ENCODE results near the gene CPNE4. TPM values are rescaled to one million over a fixed set of nuclear protein-coding genes. Genes with fewer than 3 reads are reported as not detected.
A peak's percentile ranks its signal among the peaks of the same experiment; 100 is the strongest.

The CPNE4 gene
- total and polyA plus RNA-seq, 4 donors, result 0.02 to 1.6 (median 0.29) TPM

- H3K4me3 ChIP-seq, result no peak overlapping the region
- ATAC-seq (ENCODE audit: insufficient read depth, low FRiP score) (no peak), DNase-seq (no peak)
- no peak for TF ChIP-seq CTCF (IDR thresholded peaks at IDR 0.05; ENCODE audit: control extremely low read depth, extremely low read depth)
- WGBS, 2 donors, result 40 to 71% methylated on average over 2 of the region's 2 CpGs
- no peak overlapping the region for H3K9ac ChIP-seq (ENCODE audit: insufficient read depth in 1 of 2, low read length in 2 of 2)
- H3K4me1 ChIP-seq (ENCODE audit: control insufficient read depth in 5 of 5, insufficient read depth in 5 of 5, low read length in 5 of 5), result peaks cover 0 to 2% (median 0%) of the 10 kb centered on the region in 5 donors
- no peak overlapping the region for H3K27ac ChIP-seq (ENCODE audit: low read depth in 1 of 2, low read length in 1 of 2)
- H3K36me3 ChIP-seq (ENCODE audit: control insufficient read depth in 4 of 4, insufficient read depth in 4 of 4, low read length in 4 of 4), result no peaks in the 10 kb centered on the region
- H3K9me3 ChIP-seq (ENCODE audit: control insufficient read depth in 4 of 4, insufficient read depth in 3 of 4, low read length in 3 of 4), result no peaks in the 10 kb centered on the region
- no peaks in the 10 kb centered on the region for H3K27me3 ChIP-seq (ENCODE audit: control insufficient read depth in 3 of 3, insufficient read depth in 3 of 3, low read length in 2 of 3)
These were observed 30.2 kb downstream of the CPNE4 start for GRCh38 chr3:132004571-132004970.

- 98 to 100% methylated on average over 1 of the region's 1 CpG for WGBS, 2 donors
- Histone ChIP-seq H3K27me3 (ENCODE audit: control insufficient read depth in 3 of 3, insufficient read depth in 3 of 3, low read length in 2 of 3) (no peaks in the 10 kb centered on the region), H3K4me1 (ENCODE audit: control insufficient read depth in 5 of 5, insufficient read depth in 5 of 5, low read length in 5 of 5) (no peaks in the 10 kb centered on the region), H3K9ac (ENCODE audit: insufficient read depth in 1 of 2, low read length in 2 of 2) (no peak overlapping the region), H3K4me3 (no peak overlapping the region), H3K9me3 (ENCODE audit: control insufficient read depth in 4 of 4, insufficient read depth in 3 of 4, low read length in 3 of 4) (no peaks in the 10 kb centered on the region), H3K27ac (ENCODE audit: low read depth in 1 of 2, low read length in 1 of 2) (no peak overlapping the region), H3K36me3 (ENCODE audit: control insufficient read depth in 4 of 4, insufficient read depth in 4 of 4, low read length in 4 of 4) (no peaks in the 10 kb centered on the region)
- no peak for ATAC-seq (ENCODE audit: insufficient read depth, low FRiP score)
- DNase-seq, result no peak
- no peak for TF ChIP-seq CTCF (IDR thresholded peaks at IDR 0.05; ENCODE audit: control extremely low read depth, extremely low read depth)
These were observed 31.1 kb downstream of the CPNE4 start for GRCh38 chr3:132003685-132004084.

GRCh38 chr3:132001999-132002398 lies 32.8 kb downstream of the CPNE4 start:
- peak in 1 of 3 donors; percentile 1 for DNase-seq
- no peaks in the 10 kb centered on the region for H3K9me3 ChIP-seq (ENCODE audit: control insufficient read depth in 4 of 4, insufficient read depth in 3 of 4, low read length in 3 of 4)
- no peak overlapping the region for H3K4me3 ChIP-seq
- no peak overlapping the region for H3K9ac ChIP-seq (ENCODE audit: insufficient read depth in 1 of 2, low read length in 2 of 2)
- no peaks in the 10 kb centered on the region for H3K36me3 ChIP-seq (ENCODE audit: control insufficient read depth in 4 of 4, insufficient read depth in 4 of 4, low read length in 4 of 4)
- H3K27ac ChIP-seq (ENCODE audit: low read depth in 1 of 2, low read length in 1 of 2), result no peak overlapping the region
- ATAC-seq (ENCODE audit: insufficient read depth, low FRiP score), result no peak
- no peaks in the 10 kb centered on the region for H3K27me3 ChIP-seq (ENCODE audit: control insufficient read depth in 3 of 3, insufficient read depth in 3 of 3, low read length in 2 of 3)
- no peaks in the 10 kb centered on the region for H3K4me1 ChIP-seq (ENCODE audit: control insufficient read depth in 5 of 5, insufficient read depth in 5 of 5, low read length in 5 of 5)
- no peak for TF ChIP-seq CTCF (IDR thresholded peaks at IDR 0.05; ENCODE audit: control extremely low read depth, extremely low read depth)
- 66 to 76% methylated on average over 2 of the region's 2 CpGs for WGBS, 2 donors

- Histone ChIP-seq H3K9me3 (ENCODE audit: control insufficient read depth in 4 of 4, insufficient read depth in 3 of 4, low read length in 3 of 4) (no peaks in the 10 kb centered on the region), H3K4me1 (ENCODE audit: control insufficient read depth in 5 of 5, insufficient read depth in 5 of 5, low read length in 5 of 5) (no peaks in the 10 kb centered on the region), H3K27ac (ENCODE audit: low read depth in 1 of 2, low read length in 1 of 2) (no peak overlapping the region), H3K9ac (ENCODE audit: insufficient read depth in 1 of 2, low read length in 2 of 2) (no peak overlapping the region), H3K4me3 (no peak overlapping the region), H3K27me3 (ENCODE audit: control insufficient read depth in 3 of 3, insufficient read depth in 3 of 3, low read length in 2 of 3) (no peaks in the 10 kb centered on the region), H3K36me3 (ENCODE audit: control insufficient read depth in 4 of 4, insufficient read depth in 4 of 4, low read length in 4 of 4) (no peaks in the 10 kb centered on the region)
- WGBS, 2 donors, result 53 to 75% methylated on average over 1 of the region's 1 CpG
- DNase-seq, result no peak
- no peak for TF ChIP-seq CTCF (IDR thresholded peaks at IDR 0.05; ENCODE audit: control extremely low read depth, extremely low read depth)
- ATAC-seq (ENCODE audit: insufficient read depth, low FRiP score), result no peak
These were observed 33.8 kb downstream of the CPNE4 start for GRCh38 chr3:132001036-132001435.

Measured in lung (tissue), 12 donors.